CD4-positive, alpha-beta T cell treated with Interleukin-6 for 4 hours (primary cell): Measurements from ENCODE around the gene CASP9.
A peak's percentile ranks its signal among the peaks of the same experiment; 100 is the strongest.
"Not testable (repeated sequence)": the region's sequence is repeated elsewhere in the genome, so short reads cannot be mapped to it uniquely, and the experiment has no call there.

Source experiments
- DNase-seq: peaks from one replicate; pipeline ENCODE4 v3.0.0-alpha.2; 2020; ENCODE audit warnings: mixed read lengths

Gene CASP9

GRCh38 chr1:15525050-15526020 is 1.3 kb upstream of the CASP9 start:
- DNase-seq, result peak; percentile 3

- DNase-seq, result peak; percentile 99
Measured at GRCh38 chr1:15524283-15525049, 451 bp upstream of the CASP9 start.

- no peak for DNase-seq
Measured at GRCh38 chr1:15523104-15524020, 653 bp downstream of the CASP9 start.

GRCh38 chr1:15522551-15522950 is 1.5 kb downstream of the CASP9 start:
- DNase-seq, result no peak

GRCh38 chr1:15521206-15521906 is 2.7 kb downstream of the CASP9 start:
- DNase-seq, result not testable (repeated sequence)

GRCh38 chr1:15519625-15520024 is 4.4 kb downstream of the CASP9 start:
- DNase-seq, result no peak

- no peak for DNase-seq
Measured at GRCh38 chr1:15515022-15515663, 8.9 kb downstream of the CASP9 start.

GRCh38 chr1:15514557-15514956 is 9.5 kb downstream of the CASP9 start:
- not testable (repeated sequence) for DNase-seq

GRCh38 chr1:15513919-15514318 is 10.1 kb downstream of the CASP9 start:
- no peak for DNase-seq

GRCh38 chr1:15513192-15513591 is 10.8 kb downstream of the CASP9 start:
- DNase-seq, result no peak

GRCh38 chr1:15510611-15511405 is 13.2 kb downstream of the CASP9 start:
- DNase-seq, result no peak

- DNase-seq, result no peak
Measured at GRCh38 chr1:15509586-15509985, 14.4 kb downstream of the CASP9 start.

GRCh38 chr1:15508700-15509487 is 15.1 kb downstream of the CASP9 start:
- DNase-seq, result no peak

GRCh38 chr1:15507278-15507677 is 16.7 kb downstream of the CASP9 start:
- DNase-seq, result no peak

GRCh38 chr1:15506831-15507230 is 17.2 kb downstream of the CASP9 start:
- DNase-seq, result no peak

- no peak for DNase-seq
Measured at GRCh38 chr1:15504436-15504835, 19.6 kb downstream of the CASP9 start.

- peak; percentile 57 for DNase-seq
Measured at GRCh38 chr1:15501208-15502032, 22.6 kb downstream of the CASP9 start.
